GM12875 (cell line): ENCODE results near the gene OR1L6.

Experiments
- H3K4me3 ChIP-seq: one replicate; pipeline ENCODE4 v1.5.1; 2011; ENCODE audit warnings: low read depth, low read length, control low read depth
- TF ChIP-seq, protein P1 (sequence below): IDR thresholded peaks from 2 replicates; pipeline ENCODE4 v1.5.1; 2011; ENCODE audit warnings: low read depth, mild to moderate bottlenecking, control low read depth, inconsistent platforms, low read length, moderate library complexity, borderline replicate concordance; ENCODE audit not compliant: insufficient read depth

OR1L6 gene, protein sequence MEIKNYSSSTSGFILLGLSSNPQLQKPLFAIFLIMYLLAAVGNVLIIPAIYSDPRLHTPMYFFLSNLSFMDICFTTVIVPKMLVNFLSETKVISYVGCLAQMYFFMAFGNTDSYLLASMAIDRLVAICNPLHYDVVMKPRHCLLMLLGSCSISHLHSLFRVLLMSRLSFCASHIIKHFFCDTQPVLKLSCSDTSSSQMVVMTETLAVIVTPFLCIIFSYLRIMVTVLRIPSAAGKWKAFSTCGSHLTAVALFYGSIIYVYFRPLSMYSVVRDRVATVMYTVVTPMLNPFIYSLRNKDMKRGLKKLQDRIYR

DNA sequence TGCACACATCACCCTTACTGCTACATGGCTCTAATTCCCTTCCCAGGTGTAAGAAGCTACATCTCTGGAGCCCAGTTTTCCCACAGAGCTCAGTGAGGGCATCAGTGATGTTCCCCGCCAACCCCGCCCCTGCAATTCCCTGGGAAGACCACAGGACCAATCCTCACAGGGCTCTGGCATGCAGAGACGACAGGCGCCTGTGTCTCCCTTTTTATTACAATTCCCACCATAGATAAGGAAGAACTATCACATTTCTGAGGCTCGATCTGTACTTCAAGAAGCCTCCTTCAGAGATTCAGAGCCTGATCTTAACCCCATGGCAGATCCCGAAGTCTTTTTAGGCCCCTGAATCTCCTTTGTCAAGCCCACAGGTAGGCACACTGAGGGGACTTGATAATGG is at the start of gene OR1L6:
Gene OR1L6 (plus strand): TSS at position 301 of the 400 bp plus-strand sequence. CDS start 7,545 bp downstream, outside the sequence.
- H3K4me3 ChIP-seq: no peak within 1 kb of the TSS
- TF ChIP-seq, protein P1, sequence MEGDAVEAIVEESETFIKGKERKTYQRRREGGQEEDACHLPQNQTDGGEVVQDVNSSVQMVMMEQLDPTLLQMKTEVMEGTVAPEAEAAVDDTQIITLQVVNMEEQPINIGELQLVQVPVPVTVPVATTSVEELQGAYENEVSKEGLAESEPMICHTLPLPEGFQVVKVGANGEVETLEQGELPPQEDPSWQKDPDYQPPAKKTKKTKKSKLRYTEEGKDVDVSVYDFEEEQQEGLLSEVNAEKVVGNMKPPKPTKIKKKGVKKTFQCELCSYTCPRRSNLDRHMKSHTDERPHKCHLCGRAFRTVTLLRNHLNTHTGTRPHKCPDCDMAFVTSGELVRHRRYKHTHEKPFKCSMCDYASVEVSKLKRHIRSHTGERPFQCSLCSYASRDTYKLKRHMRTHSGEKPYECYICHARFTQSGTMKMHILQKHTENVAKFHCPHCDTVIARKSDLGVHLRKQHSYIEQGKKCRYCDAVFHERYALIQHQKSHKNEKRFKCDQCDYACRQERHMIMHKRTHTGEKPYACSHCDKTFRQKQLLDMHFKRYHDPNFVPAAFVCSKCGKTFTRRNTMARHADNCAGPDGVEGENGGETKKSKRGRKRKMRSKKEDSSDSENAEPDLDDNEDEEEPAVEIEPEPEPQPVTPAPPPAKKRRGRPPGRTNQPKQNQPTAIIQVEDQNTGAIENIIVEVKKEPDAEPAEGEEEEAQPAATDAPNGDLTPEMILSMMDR: no peak

DNA sequence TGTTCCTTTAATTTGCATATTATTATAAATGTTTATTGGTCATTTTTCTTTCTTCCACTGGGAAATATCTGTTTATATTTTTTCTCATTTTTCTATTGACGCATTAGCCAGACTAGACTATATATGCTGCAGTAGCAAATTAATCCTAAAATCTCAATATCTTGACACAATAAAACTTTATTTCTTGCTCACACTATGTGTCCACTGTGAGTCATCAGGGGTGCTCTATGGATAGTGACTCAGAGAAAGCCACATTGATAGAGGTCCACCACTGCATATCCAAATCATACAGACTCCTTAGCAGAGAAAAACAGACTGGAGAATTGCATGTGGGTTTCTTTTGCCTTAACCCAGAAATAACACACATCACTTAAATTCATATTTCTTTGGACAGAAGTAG is 46.4 kb upstream of the OR1L6 start:
- no peak overlapping the region for H3K4me3 ChIP-seq
- TF ChIP-seq, protein P1: no peak

DNA sequence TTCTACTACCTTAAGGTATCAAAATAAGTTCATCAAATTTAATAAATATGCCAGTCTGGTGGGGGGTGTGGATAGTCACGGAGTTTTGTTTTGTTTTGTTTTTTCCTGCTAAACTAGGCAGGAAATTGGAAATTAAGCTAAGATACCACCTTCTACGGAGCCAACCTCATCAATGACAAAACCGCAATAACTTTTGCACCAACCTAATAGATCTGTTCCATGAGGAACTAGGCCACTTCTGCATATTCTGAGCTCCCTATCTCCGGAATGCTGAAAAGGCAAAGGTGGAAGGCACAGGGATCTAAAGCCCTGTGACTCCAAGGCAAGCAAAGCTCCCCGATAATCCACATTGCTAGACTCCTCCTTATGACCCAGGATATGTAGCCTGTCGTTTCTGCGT is 24.1 kb upstream of the OR1L6 start:
- TF ChIP-seq, protein P1: no peak
- no peak overlapping the region for H3K4me3 ChIP-seq

DNA sequence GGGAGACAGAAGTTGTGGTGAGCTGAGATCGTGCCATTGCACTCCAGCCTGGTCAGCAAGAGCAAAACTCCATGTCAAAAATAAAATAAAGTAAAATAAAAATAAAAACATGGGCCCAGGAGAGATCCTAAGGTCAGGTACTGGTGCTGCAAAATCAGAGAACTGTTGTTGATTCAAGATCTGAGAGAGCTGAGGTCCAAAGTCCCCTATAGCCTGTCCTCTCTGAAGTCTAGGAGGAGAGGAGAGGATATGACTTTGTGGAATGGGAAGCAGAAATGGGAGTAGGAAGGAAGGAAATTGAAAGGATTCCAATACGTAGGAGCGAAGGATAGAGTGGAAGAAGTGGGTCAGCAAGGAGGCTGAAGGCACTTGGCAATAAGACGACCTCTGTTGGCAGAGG is 22.9 kb upstream of the OR1L6 start:
- no peak overlapping the region for H3K4me3 ChIP-seq
- TF ChIP-seq, protein P1: no peak

DNA sequence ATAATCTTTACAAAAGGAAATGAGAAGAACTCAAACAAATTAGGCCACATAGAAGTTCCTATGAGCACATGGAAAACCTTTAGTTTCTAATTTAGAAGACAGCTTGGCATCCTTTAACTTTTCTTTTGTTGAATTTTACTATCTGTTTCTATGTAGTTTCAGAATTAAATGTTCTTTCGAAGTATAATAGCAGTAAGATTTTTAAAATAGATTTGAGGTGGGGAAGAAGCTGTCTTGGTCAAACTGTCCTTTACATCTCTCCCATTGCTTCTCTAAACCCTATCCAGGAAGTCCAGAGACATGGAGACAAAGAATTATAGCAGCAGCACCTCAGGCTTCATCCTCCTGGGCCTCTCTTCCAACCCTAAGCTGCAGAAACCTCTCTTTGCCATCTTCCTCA is 18.4 kb upstream of the OR1L6 start, which contains the start of gene OR1L4:
Gene OR1L4 (plus strand): TSS at position 301 of the 400 bp plus-strand sequence. CDS start 0 bp downstream, at position 301.
- TF ChIP-seq, protein P1: no peak
- no peak within 1 kb of the TSS for H3K4me3 ChIP-seq

DNA sequence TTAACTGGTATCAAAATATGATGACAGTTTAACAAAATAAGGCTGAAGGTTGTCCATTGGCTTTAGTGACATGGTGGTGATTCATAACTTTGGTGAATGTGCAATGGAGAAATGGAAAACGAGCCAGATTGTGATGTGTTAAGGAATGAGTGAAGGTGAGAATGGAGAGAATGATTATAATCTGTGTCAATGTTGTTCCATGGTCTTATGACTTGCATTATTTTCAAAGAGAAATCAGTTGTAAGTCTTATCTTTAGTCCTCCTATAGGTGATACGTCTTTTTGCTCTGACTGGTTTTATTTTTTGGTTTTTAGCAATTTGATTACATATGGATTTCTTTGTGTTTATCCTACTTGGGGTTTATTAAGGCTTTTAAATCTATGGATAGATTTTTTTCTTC is 12.7 kb downstream of the OR1L6 start:
- TF ChIP-seq, protein P1: no peak
- no peak overlapping the region for H3K4me3 ChIP-seq

DNA sequence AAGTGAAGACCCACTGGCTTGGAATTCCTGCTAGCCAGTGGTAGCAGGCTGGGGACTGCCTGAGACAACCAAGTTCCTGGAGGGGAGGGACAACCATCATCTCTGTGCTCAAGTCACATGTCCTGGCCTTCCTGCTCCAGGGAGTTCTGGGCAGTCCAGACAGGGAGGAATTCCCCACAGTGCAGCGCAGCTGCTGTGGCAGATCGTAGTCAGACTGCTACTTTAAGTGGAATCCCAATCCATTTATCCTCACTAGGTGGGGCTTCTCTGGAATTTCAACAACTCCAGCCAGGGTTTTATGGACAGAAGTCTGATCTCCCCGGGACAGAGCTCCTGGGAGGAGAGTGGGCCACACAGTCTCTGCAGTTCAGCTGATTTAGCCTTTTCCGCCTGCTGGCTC is 25.7 kb downstream of the OR1L6 start:
- TF ChIP-seq, protein P1: no peak
- no peak overlapping the region for H3K4me3 ChIP-seq
